Epidermal melanocyte (primary cell): ENCODE measurements around the gene SF1.
A peak's percentile ranks its signal among the peaks of the same experiment; 100 is the strongest.
"Not testable (repeated sequence)": the region's sequence is repeated elsewhere in the genome, so short reads cannot be mapped to it uniquely, and the experiment has no call there.

Source experiments
- DNase-seq: peaks from one replicate; pipeline ENCODE4 v3.0.0; 2011; ENCODE audit warnings: low spot score; ENCODE audit not compliant: insufficient read length

The SF1 gene

GRCh38 chr11:64778473-64779298 is at the start of gene SF1:
Gene SF1 (minus strand): TSS chr11:64778542. CDS start chr11:64778392, 150 bp downstream.
- DNase-seq: peak; percentile 96

GRCh38 chr11:64827451-64827839 is 49.1 kb upstream of the SF1 start:
- no peak for DNase-seq

- DNase-seq: no peak
These were observed 48.5 kb upstream of the SF1 start for GRCh38 chr11:64826578-64827450.

- no peak for DNase-seq
These were observed 47.7 kb upstream of the SF1 start for GRCh38 chr11:64826062-64826461.

- no peak for DNase-seq
These were observed 45.3 kb upstream of the SF1 start for GRCh38 chr11:64823568-64824119.

- no peak for DNase-seq
These were observed 39.1 kb upstream of the SF1 start for GRCh38 chr11:64817476-64817875.

- DNase-seq: not testable (repeated sequence)
These were observed 37.1 kb upstream of the SF1 start for GRCh38 chr11:64815433-64815832.

GRCh38 chr11:64814712-64815187 is 36.4 kb upstream of the SF1 start:
- no peak for DNase-seq

GRCh38 chr11:64813826-64814225 is 35.5 kb upstream of the SF1 start:
- DNase-seq: no peak

- DNase-seq: no peak
These were observed 32.5 kb upstream of the SF1 start for GRCh38 chr11:64810891-64811272.

GRCh38 chr11:64810271-64810890 is 32.0 kb upstream of the SF1 start, which contains the start of gene MEN1:
Gene MEN1 (minus strand): TSS chr11:64810551. CDS start chr11:64810109, 442 bp downstream.
- peak; percentile 100 for DNase-seq

GRCh38 chr11:64809781-64810241 is 31.5 kb upstream of the SF1 start:
- no peak for DNase-seq

- DNase-seq: no peak
These were observed 27.1 kb upstream of the SF1 start for GRCh38 chr11:64805481-64805880.

- no peak for DNase-seq
These were observed 26.2 kb upstream of the SF1 start for GRCh38 chr11:64804346-64805210.

GRCh38 chr11:64803846-64804345 is 25.6 kb upstream of the SF1 start:
- no peak for DNase-seq

- DNase-seq: peak; percentile 97
These were observed 25.0 kb upstream of the SF1 start, which contains the start of gene MAP4K2 for GRCh38 chr11:64803158-64803845. Gene MAP4K2 (minus strand): TSS chr11:64803214. CDS start chr11:64803149, 65 bp downstream.

GRCh38 chr11:64802370-64803157 is 24.2 kb upstream of the SF1 start:
- DNase-seq: no peak

- no peak for DNase-seq
These were observed 23.4 kb upstream of the SF1 start for GRCh38 chr11:64801561-64802369.
